IPS-NIHi7 (cell line): ENCODE results near the gene ERICH6B.
"Not testable (repeated sequence)": the region's sequence is repeated elsewhere in the genome, so short reads cannot be mapped to it uniquely, and the experiment has no call there.

Source experiments
- DNase-seq: peaks from one replicate; pipeline ENCODE4 v3.0.0; 2012; ENCODE audit warnings: mixed read lengths; ENCODE audit errors: extremely low spot score

ERICH6B gene

DNA sequence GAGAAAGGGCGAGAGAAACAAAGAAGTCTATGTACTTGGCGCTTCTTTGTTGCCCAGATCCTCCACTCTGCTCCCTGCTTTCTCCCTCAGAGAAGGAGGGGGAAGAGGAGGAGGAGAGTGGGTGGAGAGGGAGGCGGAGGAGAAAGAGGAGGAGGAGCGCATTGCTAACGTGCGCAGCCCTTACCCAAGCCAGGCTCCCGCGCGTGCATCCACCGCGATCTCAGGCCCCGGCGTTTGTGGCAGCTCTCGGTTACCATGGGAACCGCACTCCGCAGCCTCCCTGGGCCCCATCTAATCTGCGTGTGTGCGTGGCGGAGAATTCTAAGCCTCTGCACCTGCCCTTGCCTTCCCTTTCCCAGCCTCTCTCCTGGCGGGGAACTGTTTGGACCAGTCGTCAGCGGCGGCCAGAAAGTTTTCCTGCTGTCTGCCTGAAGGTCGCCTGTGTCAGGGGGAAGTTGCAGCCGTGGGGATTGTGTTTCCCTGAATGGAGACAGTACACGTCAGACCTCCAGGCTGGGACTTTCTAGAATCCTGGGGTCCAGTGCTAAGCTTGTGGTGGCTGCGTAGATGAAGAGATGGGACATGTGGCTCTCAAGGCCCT is at the start of gene ERICH6B:
Gene ERICH6B (minus strand): TSS at position 239 of the 601 bp plus-strand sequence. CDS start 18,734 bp downstream, outside the sequence.
- DNase-seq: peak; percentile 82

DNA sequence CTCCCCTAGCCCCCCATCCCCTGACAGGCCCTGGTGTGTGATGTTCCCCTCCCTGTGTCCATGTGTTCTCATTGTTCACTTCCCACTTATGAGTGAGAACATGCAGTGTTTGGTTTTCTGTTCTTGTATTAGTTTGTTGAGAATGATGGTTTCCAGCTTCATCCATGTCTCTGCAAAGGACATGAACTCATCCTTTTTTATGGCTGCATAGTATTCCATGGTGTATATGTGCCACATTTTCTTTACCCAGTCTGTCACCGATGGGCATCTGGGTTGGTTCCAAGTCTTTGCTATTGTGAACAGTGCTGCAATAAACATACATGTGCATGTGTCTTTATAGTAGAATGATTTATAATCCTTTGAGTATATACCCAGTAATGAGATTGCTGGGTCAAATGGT is 47.4 kb upstream of the ERICH6B start:
- not testable (repeated sequence) for DNase-seq

GRCh38 chr13:45662162-45662561 is 46.6 kb upstream of the ERICH6B start:
- DNase-seq: no peak

- not testable (repeated sequence) for DNase-seq
Measured at GRCh38 chr13:45660458-45660857, 44.9 kb upstream of the ERICH6B start.

DNA sequence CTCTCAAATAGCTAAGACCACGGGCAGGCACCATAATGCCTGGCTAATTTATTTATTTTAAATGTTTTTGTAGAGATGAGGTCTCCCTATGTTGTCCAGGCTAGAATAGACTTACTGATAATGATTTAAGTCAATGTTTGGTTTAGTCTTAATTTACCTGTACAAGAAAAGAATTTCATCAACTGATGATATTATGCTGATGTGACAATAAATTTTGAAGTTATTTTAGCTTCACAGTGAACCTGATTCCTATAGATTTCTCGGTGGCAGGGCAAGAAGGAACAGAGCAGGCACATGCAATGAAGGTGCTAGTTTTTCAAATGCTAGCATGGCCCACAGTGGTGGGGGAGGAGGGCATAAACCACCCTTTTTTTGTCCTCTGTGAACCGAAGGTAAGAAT is 44.0 kb upstream of the ERICH6B start:
- no peak for DNase-seq

DNA sequence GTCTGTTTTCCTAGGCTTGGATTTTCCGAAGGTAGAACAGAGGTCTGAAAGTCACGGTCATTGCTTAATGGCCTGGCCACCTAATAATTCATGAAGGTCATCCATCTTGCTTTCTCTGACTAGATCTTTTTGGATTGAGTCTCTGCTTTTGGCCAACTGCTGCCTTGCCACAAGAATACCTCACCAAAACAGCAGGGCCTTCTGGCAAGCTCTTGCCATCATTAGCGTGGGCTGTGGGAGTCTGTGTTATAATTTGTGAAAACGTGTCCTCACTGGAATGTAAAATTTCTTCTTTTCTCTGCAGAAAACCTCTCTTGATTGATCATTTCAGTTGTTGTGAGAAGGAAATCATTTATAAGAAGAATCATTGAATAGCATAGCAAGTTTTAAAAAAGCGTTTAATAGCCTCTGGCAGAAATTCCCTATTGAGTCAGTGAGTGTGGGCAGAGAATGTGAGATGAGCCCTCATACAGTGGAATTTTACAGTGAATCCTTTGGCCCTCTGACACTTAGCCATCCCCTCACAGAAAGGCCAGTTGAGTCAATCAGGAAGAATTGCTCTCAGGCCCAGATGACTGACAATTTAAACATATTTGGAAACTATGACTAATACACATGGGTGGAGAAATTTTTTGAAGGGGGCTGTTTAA is 43.2 kb upstream of the ERICH6B start:
- DNase-seq: no peak

- no peak for DNase-seq
Measured at GRCh38 chr13:45654633-45655349, 39.3 kb upstream of the ERICH6B start.

DNA sequence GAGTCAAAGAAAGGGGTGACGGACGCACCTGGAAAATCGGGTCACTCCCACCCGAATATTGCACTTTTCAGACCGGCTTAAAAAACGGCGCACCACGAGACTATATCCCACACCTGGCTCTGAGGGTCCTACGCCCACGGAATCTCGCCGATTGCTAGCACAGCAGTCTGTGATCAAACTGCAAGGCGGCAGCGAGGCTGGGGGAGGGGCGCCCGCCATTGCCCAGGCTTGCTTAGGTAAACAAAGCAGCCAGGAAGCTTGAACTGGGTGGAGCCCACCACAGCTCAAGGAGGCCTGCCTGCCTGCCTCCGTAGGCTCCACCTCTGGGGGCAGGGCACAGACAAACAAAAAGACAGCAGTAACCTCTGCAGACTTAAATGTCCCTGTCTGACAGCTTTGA is 29.7 kb upstream of the ERICH6B start:
- DNase-seq: not testable (repeated sequence)

DNA sequence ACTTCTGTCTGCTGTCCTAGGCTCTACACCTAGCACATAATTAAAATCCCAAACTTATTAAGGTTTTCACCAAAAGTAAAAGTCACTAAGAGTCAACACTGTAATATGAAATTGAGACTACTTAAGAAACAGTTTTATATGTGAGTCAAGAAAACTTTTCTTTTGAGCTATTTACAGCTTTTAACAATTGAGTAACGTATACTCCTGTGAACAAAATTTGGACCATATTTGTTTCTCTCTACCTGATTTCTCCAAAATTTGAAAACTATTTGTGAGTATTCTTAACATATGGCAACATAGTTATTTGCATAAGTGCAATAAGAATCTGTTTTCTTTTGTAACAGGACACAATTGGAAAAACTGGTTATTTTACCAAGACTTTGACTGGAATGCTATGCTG is 26.6 kb upstream of the ERICH6B start:
- DNase-seq: not testable (repeated sequence)

DNA sequence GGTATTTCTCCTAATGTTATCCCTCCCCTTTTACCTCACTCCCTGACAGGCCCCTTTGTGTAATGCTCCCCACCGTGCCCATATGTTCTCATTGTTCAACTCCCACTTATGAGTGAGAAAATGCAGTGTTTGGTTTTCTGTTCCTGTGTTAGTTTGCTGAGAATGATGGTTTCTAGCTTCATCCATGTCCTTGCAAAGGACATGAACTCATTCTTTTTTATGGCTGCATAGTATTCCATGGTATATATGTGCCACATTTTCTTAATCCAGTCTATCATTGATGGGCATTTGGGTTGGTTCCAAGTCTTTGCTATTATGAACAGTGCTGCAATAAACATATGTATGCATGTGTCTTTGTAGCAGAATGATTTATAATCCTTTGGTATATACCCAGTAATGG is 19.8 kb upstream of the ERICH6B start:
- DNase-seq: not testable (repeated sequence)

DNA sequence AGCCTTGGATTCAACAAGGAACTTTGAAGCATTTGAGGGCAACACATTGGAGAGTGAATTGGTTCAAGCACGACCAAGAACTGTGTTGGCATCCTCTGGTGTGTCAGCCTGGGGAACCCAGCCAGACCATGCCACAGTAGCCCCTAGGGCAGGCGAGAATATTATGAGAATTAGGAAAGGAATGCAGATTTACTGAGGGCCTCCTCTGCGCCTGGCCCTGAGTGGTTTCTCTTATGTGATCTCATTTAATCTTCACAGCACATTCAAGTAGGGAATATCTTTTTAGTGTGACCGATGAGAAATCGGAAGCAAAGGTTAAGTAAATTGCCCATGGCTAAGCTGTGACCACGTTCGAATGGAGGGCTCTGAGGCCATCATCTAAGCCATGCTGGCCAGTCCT is 15.3 kb upstream of the ERICH6B start:
- no peak for DNase-seq

GRCh38 chr13:45629940-45630339 is 14.4 kb upstream of the ERICH6B start:
- DNase-seq: no peak

GRCh38 chr13:45628094-45628493 is 12.6 kb upstream of the ERICH6B start:
- no peak for DNase-seq

- DNase-seq: no peak
Measured at GRCh38 chr13:45627656-45628055, 12.1 kb upstream of the ERICH6B start.

GRCh38 chr13:45626731-45627374 is 11.3 kb upstream of the ERICH6B start:
- DNase-seq: peak; percentile 48

GRCh38 chr13:45623516-45624090 is 8.1 kb upstream of the ERICH6B start:
- peak; percentile 41 for DNase-seq

- DNase-seq: no peak
Measured at GRCh38 chr13:45621950-45622349, 6.4 kb upstream of the ERICH6B start.

- DNase-seq: no peak
Measured at GRCh38 chr13:45607931-45608330, 7.6 kb downstream of the ERICH6B start.

DNA sequence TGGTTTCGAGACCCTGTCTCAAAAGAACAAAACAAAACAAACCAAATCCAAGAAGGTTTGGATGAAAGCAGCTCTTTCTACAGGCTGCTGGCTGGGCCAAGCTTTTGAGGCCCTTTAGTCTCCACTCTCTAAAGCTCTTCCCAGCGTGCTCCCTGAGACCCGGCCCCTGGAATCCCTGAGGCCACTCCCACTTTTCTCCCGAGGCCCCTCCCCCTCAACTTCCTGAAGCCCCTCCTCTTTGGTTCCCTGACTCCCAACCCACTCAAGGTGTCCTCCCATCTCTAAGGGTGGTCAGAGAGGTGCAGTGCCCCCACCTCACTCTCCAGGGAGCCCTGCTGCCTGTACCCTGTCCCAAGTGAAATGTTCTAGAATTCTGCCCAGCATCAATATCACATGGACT is 10.6 kb downstream of the ERICH6B start:
- peak; percentile 44 for DNase-seq

GRCh38 chr13:45603338-45603737 is 12.2 kb downstream of the ERICH6B start:
- no peak for DNase-seq

DNA sequence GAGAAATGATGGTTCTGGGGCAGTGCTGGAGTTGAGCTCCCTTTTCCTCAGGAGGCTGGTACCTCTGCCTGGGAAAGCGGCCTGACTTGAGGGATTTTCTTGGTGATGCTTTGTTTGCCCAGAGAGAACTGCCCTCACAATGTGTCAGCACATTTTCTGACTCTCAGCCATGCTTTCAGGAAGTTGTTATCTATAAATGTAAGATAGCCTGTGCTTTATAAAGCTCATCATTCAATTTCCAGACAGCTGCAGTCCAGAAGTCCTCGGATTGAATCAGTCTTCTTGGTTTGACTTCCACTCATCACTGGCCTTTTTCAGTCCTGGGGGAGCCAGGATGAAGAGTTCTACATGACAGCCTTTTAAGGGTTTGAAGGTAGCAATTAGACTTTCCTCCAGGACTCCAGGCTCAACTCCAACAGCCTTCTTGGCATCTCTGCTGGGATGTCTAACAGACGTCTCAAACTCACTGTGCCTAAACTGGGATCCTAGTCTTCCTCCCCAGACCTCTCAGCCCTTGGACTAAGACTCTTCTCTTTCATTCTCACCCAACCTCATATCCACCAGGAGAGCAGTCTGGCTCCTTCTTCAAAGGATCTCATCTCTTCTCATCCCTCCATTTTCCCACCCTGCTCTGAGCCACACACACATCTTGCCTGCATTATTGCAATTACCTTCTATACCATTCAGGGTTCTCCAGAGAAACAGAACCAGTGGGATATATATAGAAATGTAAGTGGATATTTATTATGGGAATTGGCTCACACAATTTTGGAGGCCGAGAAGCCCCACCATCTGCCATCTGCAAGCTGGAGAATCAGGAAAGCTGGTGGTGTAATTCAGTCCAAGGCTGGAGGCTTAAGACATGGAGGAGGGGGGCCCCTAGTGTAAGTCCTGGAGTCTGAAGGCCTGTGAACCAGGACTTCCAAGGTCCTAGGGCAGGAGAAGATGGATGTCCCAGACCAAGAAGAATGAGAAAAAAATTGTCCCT is 13.1 kb downstream of the ERICH6B start:
- DNase-seq: no peak
